ENCODE measurements around the gene MYBBP1A.

MYBBP1A gene

GRCh38 chr17:4536742-4537411, 18.3 kb downstream of the MYBBP1A start:
- peak; percentile 56 for DNase-seq (ENCODE audit: low spot score)

GRCh38 chr17:4536259-4536741, 18.9 kb downstream of the MYBBP1A start:
- no peak for DNase-seq (ENCODE audit: low spot score)

- no peak for DNase-seq (ENCODE audit: low spot score)
Observed at GRCh38 chr17:4535667-4536258, 19.4 kb downstream of the MYBBP1A start.

- DNase-seq (ENCODE audit: low spot score) = no peak
Observed at GRCh38 chr17:4534928-4535666, 20.1 kb downstream of the MYBBP1A start.

- DNase-seq (ENCODE audit: low spot score) = no peak
Observed at GRCh38 chr17:4534515-4534914, 20.7 kb downstream of the MYBBP1A start.

GRCh38 chr17:4533523-4534504, 21.4 kb downstream of the MYBBP1A start:
- no peak for DNase-seq (ENCODE audit: low spot score)

GRCh38 chr17:4532860-4533522, 22.2 kb downstream of the MYBBP1A start:
- no peak for DNase-seq (ENCODE audit: low spot score)

- no peak for DNase-seq (ENCODE audit: low spot score)
Observed at GRCh38 chr17:4531988-4532736, 23.0 kb downstream of the MYBBP1A start.

- no peak for DNase-seq (ENCODE audit: low spot score)
Observed at GRCh38 chr17:4530799-4531730, 24.1 kb downstream of the MYBBP1A start.

- DNase-seq (ENCODE audit: low spot score) = no peak
Observed at GRCh38 chr17:4529533-4530152, 25.5 kb downstream of the MYBBP1A start.

- DNase-seq (ENCODE audit: low spot score) = no peak
Observed at GRCh38 chr17:4527566-4528125, 27.5 kb downstream of the MYBBP1A start.

GRCh38 chr17:4527134-4527533, 28.1 kb downstream of the MYBBP1A start:
- DNase-seq (ENCODE audit: low spot score) = no peak

GRCh38 chr17:4525691-4526397, 29.3 kb downstream of the MYBBP1A start:
- no peak for DNase-seq (ENCODE audit: low spot score)

- no peak for DNase-seq (ENCODE audit: low spot score)
Observed at GRCh38 chr17:4523946-4524345, 31.2 kb downstream of the MYBBP1A start.

- DNase-seq (ENCODE audit: low spot score) = no peak
Observed at GRCh38 chr17:4522661-4523060, 32.5 kb downstream of the MYBBP1A start.

- DNase-seq (ENCODE audit: low spot score) = no peak
Observed at GRCh38 chr17:4520894-4521600, 34.1 kb downstream of the MYBBP1A start.
